ENCODE measurements around the gene TRIM36.

Gene TRIM36

GRCh38 chr5:115170929-115171510 is 1.3 kb upstream of the TRIM36 start:
- TF ChIP-seq REST (IDR thresholded peaks at IDR 0.05; ENCODE audit: insufficient read depth in 1 of 2, low read depth in 2 of 2, low read length in 2 of 2) = no peak
- no peak for TF ChIP-seq FOXP2 (optimal IDR thresholded peaks at IDR 0.05; ENCODE audit: borderline replicate concordance, extremely low read depth, extremely low read length, insufficient read depth)
- TF ChIP-seq SIN3A (IDR thresholded peaks at IDR 0.05; ENCODE audit: borderline replicate concordance, insufficient read depth, low read length) = no peak
- TF ChIP-seq TAF1 (IDR thresholded peaks at IDR 0.05; ENCODE audit: borderline replicate concordance, insufficient read depth, low read length) = no peak
- no peak for TF ChIP-seq POLR2AphosphoS5 (IDR thresholded peaks at IDR 0.05; ENCODE audit: low read depth, low read length)

GRCh38 chr5:115170134-115170928 is 623 bp upstream of the TRIM36 start:
- TF ChIP-seq TAF1 (IDR thresholded peaks at IDR 0.05; ENCODE audit: borderline replicate concordance, insufficient read depth, low read length) (no peak), POLR2AphosphoS5 (IDR thresholded peaks at IDR 0.05; ENCODE audit: low read depth, low read length) (no peak), SIN3A (IDR thresholded peaks at IDR 0.05; ENCODE audit: borderline replicate concordance, insufficient read depth, low read length) (no peak), REST (IDR thresholded peaks at IDR 0.05; ENCODE audit: insufficient read depth in 1 of 2, low read depth in 2 of 2, low read length in 2 of 2) (no peak), FOXP2 (optimal IDR thresholded peaks at IDR 0.05; ENCODE audit: borderline replicate concordance, extremely low read depth, extremely low read length, insufficient read depth) (no peak)

- TF ChIP-seq REST (IDR thresholded peaks at IDR 0.05; ENCODE audit: insufficient read depth in 1 of 2, low read depth in 2 of 2, low read length in 2 of 2) (no peak), TAF1 (IDR thresholded peaks at IDR 0.05; ENCODE audit: borderline replicate concordance, insufficient read depth, low read length) (no peak), SIN3A (IDR thresholded peaks at IDR 0.05; ENCODE audit: borderline replicate concordance, insufficient read depth, low read length) (no peak), FOXP2 (optimal IDR thresholded peaks at IDR 0.05; ENCODE audit: borderline replicate concordance, extremely low read depth, extremely low read length, insufficient read depth) (no peak), POLR2AphosphoS5 (IDR thresholded peaks at IDR 0.05; ENCODE audit: low read depth, low read length) (no peak)
Observed at GRCh38 chr5:115168829-115169486, 750 bp downstream of the TRIM36 start.

GRCh38 chr5:115166744-115167393 is 2.8 kb downstream of the TRIM36 start:
- no peak for TF ChIP-seq REST (IDR thresholded peaks at IDR 0.05; ENCODE audit: insufficient read depth in 1 of 2, low read depth in 2 of 2, low read length in 2 of 2)
- TF ChIP-seq SIN3A (IDR thresholded peaks at IDR 0.05; ENCODE audit: borderline replicate concordance, insufficient read depth, low read length) = no peak
- no peak for TF ChIP-seq FOXP2 (optimal IDR thresholded peaks at IDR 0.05; ENCODE audit: borderline replicate concordance, extremely low read depth, extremely low read length, insufficient read depth)
- no peak for TF ChIP-seq TAF1 (IDR thresholded peaks at IDR 0.05; ENCODE audit: borderline replicate concordance, insufficient read depth, low read length)
